ENCODE data around the gene UBR2.

- TF ChIP-seq, protein P1, sequence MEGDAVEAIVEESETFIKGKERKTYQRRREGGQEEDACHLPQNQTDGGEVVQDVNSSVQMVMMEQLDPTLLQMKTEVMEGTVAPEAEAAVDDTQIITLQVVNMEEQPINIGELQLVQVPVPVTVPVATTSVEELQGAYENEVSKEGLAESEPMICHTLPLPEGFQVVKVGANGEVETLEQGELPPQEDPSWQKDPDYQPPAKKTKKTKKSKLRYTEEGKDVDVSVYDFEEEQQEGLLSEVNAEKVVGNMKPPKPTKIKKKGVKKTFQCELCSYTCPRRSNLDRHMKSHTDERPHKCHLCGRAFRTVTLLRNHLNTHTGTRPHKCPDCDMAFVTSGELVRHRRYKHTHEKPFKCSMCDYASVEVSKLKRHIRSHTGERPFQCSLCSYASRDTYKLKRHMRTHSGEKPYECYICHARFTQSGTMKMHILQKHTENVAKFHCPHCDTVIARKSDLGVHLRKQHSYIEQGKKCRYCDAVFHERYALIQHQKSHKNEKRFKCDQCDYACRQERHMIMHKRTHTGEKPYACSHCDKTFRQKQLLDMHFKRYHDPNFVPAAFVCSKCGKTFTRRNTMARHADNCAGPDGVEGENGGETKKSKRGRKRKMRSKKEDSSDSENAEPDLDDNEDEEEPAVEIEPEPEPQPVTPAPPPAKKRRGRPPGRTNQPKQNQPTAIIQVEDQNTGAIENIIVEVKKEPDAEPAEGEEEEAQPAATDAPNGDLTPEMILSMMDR (conservative IDR thresholded peaks at IDR 0.05; ENCODE audit: low read depth, low read length) = no peak
- no peak for TF ChIP-seq EZH2 (IDR thresholded peaks at IDR 0.05; ENCODE audit: borderline replicate concordance, low read depth, low read length, poor library complexity, severe bottlenecking)
Measured at GRCh38 chr6:42694586-42694985, 130.8 kb downstream of the UBR2 start.

Measured in A673 (cell line).